ENCODE results near the gene DLG5. TPM values are rescaled to one million over a fixed set of nuclear protein-coding genes. Genes with fewer than 3 reads are reported as not detected.

The DLG5 gene
- total RNA-seq, 1 experiment from 2014 or later: 51.0 TPM

GRCh38 chr10:77907462-77907861 lies 19.1 kb downstream of the DLG5 start:
- Mint-ChIP-seq H3K9me3 (ENCODE audit: low read depth, unreplicated experiment) (no peaks in the 10 kb centered on the region), H3K4me3 (ENCODE audit: low read depth, unreplicated experiment) (no peak overlapping the region), H3K27me3 (ENCODE audit: unreplicated experiment) (no peaks in the 10 kb centered on the region), H3K4me1 (ENCODE audit: low read depth, unreplicated experiment) (peaks cover 73% of the 10 kb centered on the region), H3K27ac (ENCODE audit: unreplicated experiment) (no peak overlapping the region), H3K36me3 (ENCODE audit: insufficient read depth, unreplicated experiment) (peaks cover 11% of the 10 kb centered on the region)
- CTCF ChIA-PET: no interaction called here
- no peak for TF ChIP-seq CTCF (IDR thresholded peaks at IDR 0.05; ENCODE audit: unreplicated experiment)
- no peak for DNase-seq
- intact Hi-C loops (cut with micrococcal nuclease; ENCODE audit: unreplicated experiment): loop anchor here (5.0 kb wide), 2 partner anchors 55 to 60 kb away; no protein-coding TSS in a partner anchor
- no TSS peak for BruUV-seq (replicated peaks)

- CTCF ChIA-PET: interaction anchor here (0.7 kb wide), 1 partner anchor 784 kb away, joined by 7 read pairs; no protein-coding TSS in a partner anchor
- DNase-seq: no peak
- Mint-ChIP-seq H3K36me3 (ENCODE audit: insufficient read depth, unreplicated experiment) (peaks cover 11% of the 10 kb centered on the region), H3K4me3 (ENCODE audit: low read depth, unreplicated experiment) (no peak overlapping the region), H3K4me1 (ENCODE audit: low read depth, unreplicated experiment) (peaks cover 76% of the 10 kb centered on the region), H3K27ac (ENCODE audit: unreplicated experiment) (no peak overlapping the region), H3K27me3 (ENCODE audit: unreplicated experiment) (no peaks in the 10 kb centered on the region), H3K9me3 (ENCODE audit: low read depth, unreplicated experiment) (no peaks in the 10 kb centered on the region)
- intact Hi-C loops (cut with micrococcal nuclease; ENCODE audit: unreplicated experiment): loop anchor here (5.0 kb wide), 2 partner anchors 55 to 60 kb away; no protein-coding TSS in a partner anchor
- TF ChIP-seq CTCF (IDR thresholded peaks at IDR 0.05; ENCODE audit: unreplicated experiment): no peak
- BruUV-seq (replicated peaks): no TSS peak
Observed at GRCh38 chr10:77906951-77907421, 19.6 kb downstream of the DLG5 start.

GRCh38 chr10:77905781-77906180 lies 20.8 kb downstream of the DLG5 start:
- Mint-ChIP-seq H3K9me3 (ENCODE audit: low read depth, unreplicated experiment) (no peaks in the 10 kb centered on the region), H3K36me3 (ENCODE audit: insufficient read depth, unreplicated experiment) (peaks cover 7% of the 10 kb centered on the region), H3K4me1 (ENCODE audit: low read depth, unreplicated experiment) (peaks cover 73% of the 10 kb centered on the region), H3K27me3 (ENCODE audit: unreplicated experiment) (no peaks in the 10 kb centered on the region), H3K4me3 (ENCODE audit: low read depth, unreplicated experiment) (no peak overlapping the region), H3K27ac (ENCODE audit: unreplicated experiment) (no peak overlapping the region)
- intact Hi-C loops (cut with micrococcal nuclease; ENCODE audit: unreplicated experiment): loop anchor here (5.0 kb wide), 2 partner anchors 57 to 58 kb away; no protein-coding TSS in a partner anchor
- CTCF ChIA-PET: no interaction called here
- no TSS peak for BruUV-seq (replicated peaks)
- TF ChIP-seq CTCF (IDR thresholded peaks at IDR 0.05; ENCODE audit: unreplicated experiment): no peak
- DNase-seq: no peak

GRCh38 chr10:77905086-77905748 lies 21.3 kb downstream of the DLG5 start:
- H3K4me1 Mint-ChIP-seq (ENCODE audit: low read depth, unreplicated experiment): peaks cover 70% of the 10 kb centered on the region
- DNase-seq: no peak
- H3K27me3 Mint-ChIP-seq (ENCODE audit: unreplicated experiment): no peaks in the 10 kb centered on the region
- no peak overlapping the region for H3K27ac Mint-ChIP-seq (ENCODE audit: unreplicated experiment)
- no peak overlapping the region for H3K4me3 Mint-ChIP-seq (ENCODE audit: low read depth, unreplicated experiment)
- TF ChIP-seq CTCF (IDR thresholded peaks at IDR 0.05; ENCODE audit: unreplicated experiment): no peak
- intact Hi-C loops (cut with micrococcal nuclease; ENCODE audit: unreplicated experiment): loop anchor here (5.0 kb wide), 2 partner anchors 57 to 58 kb away; no protein-coding TSS in a partner anchor
- H3K9me3 Mint-ChIP-seq (ENCODE audit: low read depth, unreplicated experiment): no peaks in the 10 kb centered on the region
- H3K36me3 Mint-ChIP-seq (ENCODE audit: insufficient read depth, unreplicated experiment): peaks cover 7% of the 10 kb centered on the region
- BruUV-seq (replicated peaks): no TSS peak
- CTCF ChIA-PET: interaction anchor here (0.7 kb wide), 1 partner anchor 59 kb away, joined by 5 read pairs; no protein-coding TSS in a partner anchor

All from Calu3 (cell line).